ENCODE measurements around the gene PPP4R1.

PPP4R1 gene

DNA sequence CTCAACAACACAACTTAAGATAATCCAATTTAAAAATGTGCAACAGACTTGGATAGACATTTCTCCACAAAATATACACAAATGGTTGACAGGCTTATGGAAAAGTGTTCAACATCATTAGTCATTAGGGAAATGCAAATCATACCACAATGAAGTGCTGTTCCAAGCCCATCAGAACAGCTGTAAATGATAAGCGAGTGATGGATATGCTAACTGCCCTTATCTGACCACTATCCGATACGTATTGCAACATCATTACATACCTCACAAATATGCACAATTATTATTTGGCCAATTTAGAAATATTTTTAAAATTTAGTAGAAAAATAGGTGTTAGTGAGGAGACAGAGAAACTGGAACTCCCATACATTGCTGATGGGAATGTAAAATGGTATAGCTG is 62.2 kb downstream of the PPP4R1 start:
- Histone ChIP-seq H3K27ac (no peak overlapping the region), H2AFZ (no peak overlapping the region), H3K4me2 (ENCODE audit: low read length) (no peak overlapping the region), H3K4me1 (no peaks in the 10 kb centered on the region), H3K27me3 (ENCODE audit: control insufficient read depth, insufficient read depth, low read length) (no peaks in the 10 kb centered on the region), H3K9me3 (ENCODE audit: control insufficient read depth, low read length) (no peaks in the 10 kb centered on the region), H3K79me2 (no peaks in the 10 kb centered on the region), H3K36me3 (ENCODE audit: control insufficient read depth, insufficient read depth, low read length) (no peaks in the 10 kb centered on the region), H3K9ac (no peak overlapping the region), H3K4me3 (ENCODE audit: low read depth, low read length) (no peak overlapping the region)
- TF ChIP-seq, protein P1, sequence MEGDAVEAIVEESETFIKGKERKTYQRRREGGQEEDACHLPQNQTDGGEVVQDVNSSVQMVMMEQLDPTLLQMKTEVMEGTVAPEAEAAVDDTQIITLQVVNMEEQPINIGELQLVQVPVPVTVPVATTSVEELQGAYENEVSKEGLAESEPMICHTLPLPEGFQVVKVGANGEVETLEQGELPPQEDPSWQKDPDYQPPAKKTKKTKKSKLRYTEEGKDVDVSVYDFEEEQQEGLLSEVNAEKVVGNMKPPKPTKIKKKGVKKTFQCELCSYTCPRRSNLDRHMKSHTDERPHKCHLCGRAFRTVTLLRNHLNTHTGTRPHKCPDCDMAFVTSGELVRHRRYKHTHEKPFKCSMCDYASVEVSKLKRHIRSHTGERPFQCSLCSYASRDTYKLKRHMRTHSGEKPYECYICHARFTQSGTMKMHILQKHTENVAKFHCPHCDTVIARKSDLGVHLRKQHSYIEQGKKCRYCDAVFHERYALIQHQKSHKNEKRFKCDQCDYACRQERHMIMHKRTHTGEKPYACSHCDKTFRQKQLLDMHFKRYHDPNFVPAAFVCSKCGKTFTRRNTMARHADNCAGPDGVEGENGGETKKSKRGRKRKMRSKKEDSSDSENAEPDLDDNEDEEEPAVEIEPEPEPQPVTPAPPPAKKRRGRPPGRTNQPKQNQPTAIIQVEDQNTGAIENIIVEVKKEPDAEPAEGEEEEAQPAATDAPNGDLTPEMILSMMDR (IDR thresholded peaks at IDR 0.05), result no peak

DNA sequence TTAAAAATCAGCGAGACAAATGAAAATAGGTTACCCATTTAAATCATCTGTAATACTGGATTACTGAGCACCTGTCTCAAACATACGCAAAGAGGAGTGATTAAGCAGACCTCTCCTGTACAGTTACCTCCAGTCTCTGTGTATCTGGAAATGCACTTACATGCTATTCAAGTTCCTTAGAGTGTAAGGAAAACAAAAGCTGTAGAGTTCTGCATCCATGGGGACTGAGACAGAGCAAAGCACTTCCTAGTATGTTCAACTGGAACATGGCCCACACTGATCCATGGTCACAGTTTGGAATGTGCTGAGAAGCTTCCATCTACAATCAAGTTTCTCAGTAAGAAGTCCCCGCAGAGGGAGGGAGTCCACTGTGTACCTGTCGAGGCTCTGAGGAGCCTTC is 63.9 kb downstream of the PPP4R1 start:
- no peak overlapping the region for H3K27ac ChIP-seq
- no peaks in the 10 kb centered on the region for H3K27me3 ChIP-seq (ENCODE audit: control insufficient read depth, insufficient read depth, low read length)
- H3K9ac ChIP-seq, result no peak overlapping the region
- no peak overlapping the region for H3K4me2 ChIP-seq (ENCODE audit: low read length)
- TF ChIP-seq, protein P1 (IDR thresholded peaks at IDR 0.05), result no peak
- H3K36me3 ChIP-seq (ENCODE audit: control insufficient read depth, insufficient read depth, low read length), result no peaks in the 10 kb centered on the region
- H3K9me3 ChIP-seq (ENCODE audit: control insufficient read depth, low read length), result no peaks in the 10 kb centered on the region
- H3K79me2 ChIP-seq, result no peaks in the 10 kb centered on the region
- no peak overlapping the region for H2AFZ ChIP-seq
- no peak overlapping the region for H3K4me3 ChIP-seq (ENCODE audit: low read depth, low read length)
- H3K4me1 ChIP-seq, result no peaks in the 10 kb centered on the region

DNA sequence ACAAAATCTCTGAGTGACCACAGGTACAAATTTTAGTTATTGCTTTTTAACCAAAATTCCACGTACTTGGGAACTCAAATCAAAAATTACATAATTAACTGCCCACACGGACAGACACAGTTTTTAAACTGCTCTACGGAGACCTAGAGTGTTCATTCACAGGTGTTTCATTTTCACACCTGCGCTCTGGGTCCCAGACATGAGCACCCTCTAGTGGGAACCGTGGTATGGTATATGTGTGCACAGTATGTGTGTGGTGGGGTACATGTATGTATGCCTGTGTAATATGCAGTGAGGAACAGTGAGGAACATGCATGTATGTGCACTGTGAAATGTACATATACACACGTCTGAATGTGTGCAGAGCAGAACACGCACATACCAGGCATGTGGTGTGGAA is 65.0 kb downstream of the PPP4R1 start:
- Histone ChIP-seq H3K27ac (no peak overlapping the region), H3K9ac (no peak overlapping the region), H3K4me1 (no peaks in the 10 kb centered on the region), H3K9me3 (ENCODE audit: control insufficient read depth, low read length) (no peaks in the 10 kb centered on the region), H2AFZ (no peak overlapping the region), H3K36me3 (ENCODE audit: control insufficient read depth, insufficient read depth, low read length) (no peaks in the 10 kb centered on the region), H3K4me3 (ENCODE audit: low read depth, low read length) (no peak overlapping the region), H3K4me2 (ENCODE audit: low read length) (no peak overlapping the region), H3K27me3 (ENCODE audit: control insufficient read depth, insufficient read depth, low read length) (no peaks in the 10 kb centered on the region), H3K79me2 (no peaks in the 10 kb centered on the region)
- TF ChIP-seq, protein P1 (IDR thresholded peaks at IDR 0.05), result no peak

DNA sequence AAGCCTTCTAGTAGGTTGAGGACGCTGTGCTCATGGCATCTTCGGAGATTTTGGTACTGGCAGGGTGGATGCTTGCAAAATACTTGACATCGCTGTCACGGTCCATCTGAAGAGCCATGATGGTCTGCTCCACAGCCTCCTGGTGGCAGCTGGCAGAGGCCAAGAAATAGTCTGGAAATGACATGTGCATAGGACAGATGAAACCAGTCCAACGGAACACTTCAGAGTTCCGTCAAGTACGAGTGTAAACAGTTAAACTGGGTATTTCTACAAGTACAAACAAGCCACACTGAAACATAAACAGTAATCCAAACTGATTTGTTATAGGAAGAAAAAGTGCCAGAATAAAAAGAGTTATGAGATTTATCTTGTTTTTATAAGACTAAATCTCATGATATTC is 66.6 kb downstream of the PPP4R1 start:
- no peak overlapping the region for H2AFZ ChIP-seq
- H3K4me3 ChIP-seq (ENCODE audit: low read depth, low read length), result no peak overlapping the region
- H3K4me2 ChIP-seq (ENCODE audit: low read length), result no peak overlapping the region
- no peaks in the 10 kb centered on the region for H3K36me3 ChIP-seq (ENCODE audit: control insufficient read depth, insufficient read depth, low read length)
- H3K27ac ChIP-seq, result no peak overlapping the region
- no peaks in the 10 kb centered on the region for H3K79me2 ChIP-seq
- H3K9me3 ChIP-seq (ENCODE audit: control insufficient read depth, low read length), result no peaks in the 10 kb centered on the region
- H3K9ac ChIP-seq, result no peak overlapping the region
- no peaks in the 10 kb centered on the region for H3K27me3 ChIP-seq (ENCODE audit: control insufficient read depth, insufficient read depth, low read length)
- H3K4me1 ChIP-seq, result no peaks in the 10 kb centered on the region
- TF ChIP-seq, protein P1 (IDR thresholded peaks at IDR 0.05), result no peak

DNA sequence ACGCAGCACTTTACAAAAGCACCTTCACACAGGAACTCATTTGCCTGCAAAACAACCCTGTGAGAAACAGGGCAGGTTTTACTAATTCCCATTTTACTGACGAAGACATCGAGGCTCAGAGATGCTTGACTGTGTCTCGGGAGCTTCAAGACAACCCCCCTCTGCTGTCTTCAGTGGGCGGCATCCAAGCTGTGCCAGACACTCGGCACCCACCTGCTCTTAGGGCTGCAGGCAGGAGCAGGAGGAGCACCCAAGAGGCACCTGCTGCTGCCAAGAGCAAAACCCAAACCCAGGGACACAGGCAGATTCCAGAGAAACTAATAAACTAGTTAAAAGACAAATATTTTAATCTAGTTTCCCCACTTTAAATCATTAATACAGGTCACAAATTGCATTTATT is 67.9 kb downstream of the PPP4R1 start:
- H3K9me3 ChIP-seq (ENCODE audit: control insufficient read depth, low read length), result no peaks in the 10 kb centered on the region
- H3K4me1 ChIP-seq, result no peaks in the 10 kb centered on the region
- H3K9ac ChIP-seq, result no peak overlapping the region
- H2AFZ ChIP-seq, result no peak overlapping the region
- no peak overlapping the region for H3K4me2 ChIP-seq (ENCODE audit: low read length)
- no peak overlapping the region for H3K27ac ChIP-seq
- no peaks in the 10 kb centered on the region for H3K79me2 ChIP-seq
- H3K36me3 ChIP-seq (ENCODE audit: control insufficient read depth, insufficient read depth, low read length), result no peaks in the 10 kb centered on the region
- H3K27me3 ChIP-seq (ENCODE audit: control insufficient read depth, insufficient read depth, low read length), result no peaks in the 10 kb centered on the region
- TF ChIP-seq, protein P1 (IDR thresholded peaks at IDR 0.05), result no peak
- no peak overlapping the region for H3K4me3 ChIP-seq (ENCODE audit: low read depth, low read length)
